Spinal cord (tissue), 10 donors: ENCODE measurements around the gene NAT10. TPM values are rescaled to one million over a fixed set of nuclear protein-coding genes. Genes with fewer than 3 reads are reported as not detected.

ENCODE experiments used
- DNase-seq, 6 donors: peaks; one replicate each; pipeline versions ENCODE4 v3.0.0 to v3.0.0-alpha.2; 2013 to 2015; ENCODE audit warnings: low spot score in 6 of 6, low read depth in 4 of 6
- H3K27ac ChIP-seq: one replicate; pipeline ENCODE4 v1.5.1; 2013; ENCODE audit warnings: low read depth, low read length, control low read depth
- H3K27me3 ChIP-seq: one replicate; pipeline ENCODE4 v1.6.1; 2013; ENCODE audit warnings: low read length; ENCODE audit not compliant: control insufficient read depth, insufficient read depth
- H3K36me3 ChIP-seq: one replicate; pipeline ENCODE4 v1.6.1; 2013; ENCODE audit warnings: low read length; ENCODE audit not compliant: control insufficient read depth, insufficient read depth
- H3K4me1 ChIP-seq: one replicate; pipeline ENCODE4 v1.6.1; 2013; ENCODE audit warnings: low read length; ENCODE audit not compliant: control insufficient read depth, insufficient read depth
- H3K4me3 ChIP-seq: one replicate; pipeline ENCODE4 v1.5.1; 2013; ENCODE audit warnings: low read depth, low read length, control low read depth
- H3K9me3 ChIP-seq: one replicate; pipeline ENCODE4 v1.6.1; 2013; ENCODE audit warnings: low read length; ENCODE audit not compliant: control insufficient read depth, insufficient read depth
- WGBS: methylation state at CpG from one replicate; pipeline ENCODE4 v1.1.5; 2013; ENCODE audit warnings: missing lambda C conversion rate; ENCODE audit not compliant: insufficient coverage; 5-methylcytosine and 5-hydroxymethylcytosine counted together
- polyA plus RNA-seq, 2 donors: library from polyadenylated mRNA; unstranded; fragments of 120-200 nt; gene quantifications; one replicate each; pipeline ENCODE4 v1.2.1, GENCODE V29; 2013; ENCODE audit not compliant: insufficient read length in 2 of 2
- total RNA-seq, 2 donors: library from RNA; depleted of rRNA in 1 of 2; stranded (reverse); fragments of 120-200 nt in 1 of 2; fragments of >200 nt in 1 of 2; gene quantifications; one replicate each; pipeline versions ENCODE4 v1.2.3 to v1.2.4, GENCODE V29; 2013 to 2014
- donor health status: healthy.

NAT10 gene
- total and polyA plus RNA-seq, 4 donors: 18.5 to 44.9 (median 36.6) TPM

GRCh38 chr11:34182425-34182824 is 77.0 kb downstream of the NAT10 start:
- H3K27ac ChIP-seq: no peak overlapping the region
- peaks cover 4% of the 10 kb centered on the region for H3K36me3 ChIP-seq
- WGBS: 87% methylated on average over 2 of the region's 2 CpGs
- H3K4me3 ChIP-seq: no peak overlapping the region
- H3K27me3 ChIP-seq: no peaks in the 10 kb centered on the region
- H3K9me3 ChIP-seq: no peaks in the 10 kb centered on the region
- peaks cover 72% of the 10 kb centered on the region for H3K4me1 ChIP-seq
- no peak for DNase-seq

DNA sequence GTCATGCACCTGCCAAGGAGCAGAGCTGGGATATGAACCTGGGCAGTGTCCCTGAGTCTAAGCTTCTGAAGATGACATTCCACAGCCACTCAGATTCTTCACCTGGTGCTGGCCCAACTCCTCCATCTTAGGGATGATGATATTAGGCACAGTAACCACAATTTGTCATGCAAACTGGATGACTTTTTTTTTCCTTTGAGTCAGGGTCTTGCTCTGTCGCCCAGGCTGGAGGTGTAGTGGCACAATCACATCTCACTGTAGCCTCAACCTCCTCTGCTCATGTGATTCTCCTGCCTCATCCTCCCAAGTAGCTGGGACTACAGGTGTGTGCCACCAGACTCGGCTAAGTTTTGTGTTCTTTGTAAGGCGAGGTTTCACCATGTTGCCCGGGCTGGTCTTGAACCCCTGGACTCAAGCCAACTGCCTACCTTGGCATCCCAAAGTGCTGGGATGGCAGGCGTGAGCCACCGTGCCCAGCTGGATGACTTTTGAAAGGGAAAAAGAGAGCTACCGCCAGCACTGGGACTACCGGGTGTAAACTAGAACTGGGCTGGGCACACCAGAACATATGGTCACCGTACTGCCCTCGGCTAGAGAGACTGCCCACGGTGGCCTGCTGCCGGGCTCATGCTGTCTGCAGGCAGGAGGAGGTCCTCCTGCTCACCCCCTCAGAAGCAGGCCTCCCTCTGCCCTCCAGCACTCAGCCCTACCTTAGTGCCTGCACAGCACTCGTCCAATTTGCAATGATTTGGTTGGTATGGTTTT is 77.7 kb downstream of the NAT10 start:
- DNase-seq: no peak
- 83% methylated on average over 10 of the region's 13 CpGs for WGBS
- H3K9me3 ChIP-seq: no peaks in the 10 kb centered on the region
- no peak overlapping the region for H3K4me3 ChIP-seq
- peaks cover 69% of the 10 kb centered on the region for H3K4me1 ChIP-seq
- no peak overlapping the region for H3K27ac ChIP-seq
- H3K36me3 ChIP-seq: peaks cover 4% of the 10 kb centered on the region
- H3K27me3 ChIP-seq: no peaks in the 10 kb centered on the region

DNA sequence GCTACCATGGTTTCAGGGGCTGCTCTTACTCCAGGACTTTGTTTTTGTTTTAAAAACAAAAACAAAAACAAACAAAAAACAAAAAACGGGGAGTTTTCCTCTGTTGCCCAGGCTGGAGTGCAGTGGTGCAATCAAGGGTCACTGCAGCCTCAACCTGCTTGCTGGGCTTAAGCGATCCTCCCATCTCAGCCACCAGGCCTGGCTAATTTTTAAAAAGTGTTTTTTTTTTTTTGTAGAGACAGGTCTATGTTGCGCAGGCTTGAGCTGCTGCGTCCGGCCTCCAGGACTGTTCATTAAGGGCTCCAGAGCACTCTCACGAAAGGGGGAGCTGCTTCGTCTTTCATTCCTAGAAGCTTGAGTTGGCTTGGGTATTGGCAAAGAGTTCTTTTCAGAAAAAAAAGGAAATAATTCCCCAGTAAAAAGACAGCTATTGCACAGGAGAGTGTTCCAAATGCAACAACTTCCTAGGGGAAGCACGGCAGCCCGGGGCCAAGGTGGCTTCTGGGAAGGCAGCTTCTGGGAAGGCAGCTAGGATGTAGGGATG is 78.5 kb downstream of the NAT10 start:
- WGBS: 65% methylated on average over 3 of the region's 9 CpGs
- H3K27ac ChIP-seq: peak overlapping the region; percentile 8
- H3K4me3 ChIP-seq: no peak overlapping the region
- peaks cover 72% of the 10 kb centered on the region for H3K4me1 ChIP-seq
- no peaks in the 10 kb centered on the region for H3K9me3 ChIP-seq
- DNase-seq: peak in 1 of 6 donors; percentile 56
- no peaks in the 10 kb centered on the region for H3K27me3 ChIP-seq
- H3K36me3 ChIP-seq: peaks cover 4% of the 10 kb centered on the region

GRCh38 chr11:34184505-34185015 is 79.1 kb downstream of the NAT10 start:
- Histone ChIP-seq H3K9me3 (no peaks in the 10 kb centered on the region), H3K27me3 (no peaks in the 10 kb centered on the region), H3K27ac (peak overlapping the region; percentile 8), H3K4me3 (no peak overlapping the region), H3K36me3 (peaks cover 4% of the 10 kb centered on the region), H3K4me1 (peaks cover 66% of the 10 kb centered on the region)
- no peak for DNase-seq
- 89% methylated on average over 8 of the region's 14 CpGs for WGBS

GRCh38 chr11:34185926-34186841 is 80.8 kb downstream of the NAT10 start:
- DNase-seq: peak in 5 of 6 donors; percentile 28 to 90 (median 57)
- no peak overlapping the region for H3K4me3 ChIP-seq

GRCh38 chr11:34188181-34188580 is 82.8 kb downstream of the NAT10 start:
- Histone ChIP-seq H3K36me3 (peaks cover 4% of the 10 kb centered on the region), H3K27ac (no peak overlapping the region), H3K4me1 (peaks cover 58% of the 10 kb centered on the region), H3K9me3 (no peaks in the 10 kb centered on the region), H3K27me3 (no peaks in the 10 kb centered on the region), H3K4me3 (no peak overlapping the region)
- 100% methylated on average over 2 of the region's 5 CpGs for WGBS
- DNase-seq: no peak

More at GRCh38 chr11:34185926-34186841, 80.8 kb downstream of the NAT10 start:
- Histone ChIP-seq H3K27ac (peak overlapping the region; percentile 10), H3K4me1 (peaks cover 53% of the 10 kb centered on the region), H3K9me3 (no peaks in the 10 kb centered on the region), H3K27me3 (no peaks in the 10 kb centered on the region), H3K36me3 (peaks cover 4% of the 10 kb centered on the region)
- 26% methylated on average over 22 of the region's 22 CpGs for WGBS

DNA sequence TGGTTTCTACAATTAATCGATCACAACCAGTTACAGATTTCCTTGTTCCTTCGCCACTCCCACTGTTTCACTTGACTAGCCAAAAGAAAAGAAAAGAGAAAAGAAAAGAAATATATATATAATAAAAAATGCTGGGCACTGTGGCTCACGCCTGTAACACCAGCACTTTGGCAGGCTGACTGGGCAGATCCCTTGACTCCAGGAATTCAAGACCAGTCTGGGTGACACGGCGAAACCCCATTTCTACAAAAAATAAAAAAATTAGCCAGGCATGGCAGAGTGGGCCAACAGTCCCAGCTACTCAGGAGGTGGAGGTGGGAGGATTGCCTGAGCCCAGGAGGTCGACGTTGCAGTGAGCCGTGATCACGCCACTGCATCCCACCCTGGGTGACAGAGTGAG is 83.8 kb downstream of the NAT10 start:
- no peak for DNase-seq
- Histone ChIP-seq H3K9me3 (no peaks in the 10 kb centered on the region), H3K4me1 (peaks cover 58% of the 10 kb centered on the region), H3K27me3 (no peaks in the 10 kb centered on the region), H3K36me3 (peaks cover 4% of the 10 kb centered on the region), H3K4me3 (no peak overlapping the region), H3K27ac (no peak overlapping the region)
- WGBS: no CpG with 5 or more reads among the region's 9 CpGs

DNA sequence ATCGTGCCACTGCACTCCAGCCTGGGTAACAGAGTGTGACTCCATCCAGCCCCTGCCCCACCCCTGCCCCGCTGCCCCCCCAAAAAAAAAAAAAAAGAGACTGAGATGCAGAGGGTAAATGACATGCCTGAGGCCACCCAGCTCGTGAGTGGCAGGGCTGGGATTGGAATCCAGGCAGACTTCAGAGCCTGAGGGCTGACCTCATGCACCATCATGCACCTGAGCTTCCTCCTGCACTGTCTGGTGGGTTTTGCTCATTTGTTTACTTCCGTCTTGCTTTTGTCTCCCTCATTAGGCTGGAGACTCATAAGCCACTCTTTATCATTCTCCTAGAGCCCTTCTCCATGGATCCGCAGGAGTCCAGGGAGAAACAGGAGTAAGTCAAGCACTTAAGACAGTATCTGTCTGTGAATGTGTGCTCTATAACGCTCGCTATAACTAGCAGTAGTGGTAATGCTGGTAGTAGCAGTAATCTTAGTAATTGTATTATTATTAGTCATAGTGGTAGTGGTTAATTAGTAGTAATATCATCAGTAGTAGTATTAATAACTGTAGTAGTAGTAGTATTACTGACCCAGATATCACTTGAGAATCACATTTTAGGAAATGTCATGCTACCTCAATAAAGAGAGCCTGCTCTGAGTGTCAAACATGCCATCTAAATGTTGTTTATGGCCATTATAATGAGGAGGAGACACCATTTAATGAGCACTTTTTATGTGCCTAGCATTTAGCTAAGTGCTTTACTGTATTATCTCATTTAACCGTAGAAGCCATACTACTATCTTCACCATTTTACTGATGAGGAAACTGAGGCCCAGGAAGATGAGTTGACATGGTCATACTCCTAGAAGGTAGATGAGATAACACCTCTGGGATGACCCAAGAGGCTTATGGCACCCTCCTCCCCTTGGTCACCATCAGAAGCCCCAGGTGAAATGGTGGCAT is 85.0 kb downstream of the NAT10 start:
- Histone ChIP-seq H3K4me1 (peaks cover 55% of the 10 kb centered on the region), H3K27ac (no peak overlapping the region), H3K4me3 (no peak overlapping the region), H3K27me3 (no peaks in the 10 kb centered on the region), H3K36me3 (no peaks in the 10 kb centered on the region), H3K9me3 (no peaks in the 10 kb centered on the region)
- WGBS: 83% methylated on average over 1 of the region's 8 CpGs
- DNase-seq: no peak
